GM06990 (cell line): ENCODE results near the gene COLEC12.

Experiments used
- DNase-seq: peaks from one replicate; pipeline ENCODE4 v3.0.0-alpha.2; 2011; ENCODE audit not compliant: insufficient read length; ENCODE audit errors: extremely low read depth
- H3K27me3 ChIP-seq: replicated peaks from 2 replicates; pipeline ENCODE4 v1.6.0; 2011; ENCODE audit warnings: low read length; ENCODE audit not compliant: control insufficient read depth, insufficient read depth
- H3K36me3 ChIP-seq: 2 replicates; pipeline ENCODE4 v1.5.1; 2011; ENCODE audit warnings: low read length; ENCODE audit not compliant: control insufficient read depth, insufficient read depth
- H3K4me3 ChIP-seq: replicated peaks from 2 replicates; pipeline ENCODE4 v1.5.1; 2011; ENCODE audit warnings: low read depth, mild to moderate bottlenecking, control low read depth, low read length
- CTCF ChIP-seq: IDR thresholded peaks from 2 replicates; pipeline ENCODE4 v1.5.1; 2011; ENCODE audit warnings: low read length, control low read depth, mild to moderate bottlenecking, inconsistent platforms; ENCODE audit not compliant: insufficient read depth, poor library complexity, severe bottlenecking

Gene COLEC12

GRCh38 chr18:370751-371608, 129.5 kb downstream of the COLEC12 start:
- TF ChIP-seq CTCF: no peak
- DNase-seq: no peak
- Histone ChIP-seq H3K4me3 (no peak overlapping the region), H3K36me3 (no peaks in the 10 kb centered on the region), H3K27me3 (no peaks in the 10 kb centered on the region)

GRCh38 chr18:369224-370015, 131.1 kb downstream of the COLEC12 start:
- DNase-seq: no peak
- no peaks in the 10 kb centered on the region for H3K36me3 ChIP-seq
- no peak overlapping the region for H3K4me3 ChIP-seq
- no peak for TF ChIP-seq CTCF
- H3K27me3 ChIP-seq: no peaks in the 10 kb centered on the region

GRCh38 chr18:366466-367061, 133.9 kb downstream of the COLEC12 start:
- DNase-seq: no peak
- no peaks in the 10 kb centered on the region for H3K27me3 ChIP-seq
- TF ChIP-seq CTCF: no peak

GRCh38 chr18:365651-366050, 134.8 kb downstream of the COLEC12 start:
- Histone ChIP-seq H3K27me3 (no peaks in the 10 kb centered on the region; the same call in 1 of the 2 replicates), H3K4me3 (no peak overlapping the region), H3K36me3 (no peaks in the 10 kb centered on the region)
- no peak for DNase-seq
- TF ChIP-seq CTCF: no peak

More at GRCh38 chr18:366466-367061, 133.9 kb downstream of the COLEC12 start:
- Histone ChIP-seq H3K4me3 (no peak overlapping the region), H3K36me3 (no peaks in the 10 kb centered on the region)

- no peak for TF ChIP-seq CTCF
- Histone ChIP-seq H3K4me3 (no peak overlapping the region), H3K27me3 (no peaks in the 10 kb centered on the region; the same call in 1 of the 2 replicates), H3K36me3 (no peaks in the 10 kb centered on the region)
- no peak for DNase-seq
Measured at GRCh38 chr18:364256-364826, 136.2 kb downstream of the COLEC12 start.
